Prostate gland (tissue), 2 donors: ENCODE results near the gene GCH1. TPM values are rescaled to one million over a fixed set of nuclear protein-coding genes. Genes with fewer than 3 reads are reported as not detected.
"Not testable (repeated sequence)": the region's sequence is repeated elsewhere in the genome, so short reads cannot be mapped to it uniquely, and the experiment has no call there.

ENCODE experiments used
- DNase-seq: peaks from one replicate; pipeline ENCODE4 v3.0.0-alpha.2; 2019; ENCODE audit warnings: low spot score
- H3K27ac ChIP-seq, 2 donors: fragments of 200-600 bp; sonication (generic); 2 replicates each; pipeline ENCODE4 v1.5.1; 2017 to 2019
- H3K27me3 ChIP-seq: fragments of 200-600 bp; sonication (generic); replicated peaks from 2 replicates; pipeline ENCODE4 v1.5.1; 2019; ENCODE audit not compliant: insufficient read depth
- H3K36me3 ChIP-seq, 2 donors: fragments of 200-600 bp; sonication (generic); 1 replicate in 1 of 2; 2 replicates in 1 of 2; pipeline versions ENCODE4 v1.5.1 to v1.8.1; 2017 to 2019
- H3K4me1 ChIP-seq: fragments of 200-600 bp; sonication (generic); replicated peaks from 2 replicates; pipeline ENCODE4 v1.5.1; 2019
- H3K4me3 ChIP-seq, 2 donors: fragments of 200-600 bp; sonication (generic); 2 replicates each; pipeline ENCODE4 v1.5.1; 2017 to 2019
- H3K9me3 ChIP-seq: fragments of 200-600 bp; sonication (generic); 2 replicates; pipeline ENCODE4 v1.5.1; 2017
- POLR2A ChIP-seq: fragments of 450-650 bp; IDR thresholded peaks from one replicate; pipeline ENCODE4 v1.6.1; 2016; ENCODE audit warnings: antibody characterized with exemption, mild to moderate bottlenecking
- POLR2AphosphoS5 ChIP-seq: sonication (generic); formaldehyde crosslinking; IDR thresholded peaks from one replicate; pipeline ENCODE4 v1.6.1; 2017; ENCODE audit warnings: antibody characterized with exemption
- WGBS: methylation state at CpG from one replicate; pipeline ENCODE4 v1.1.5; 2018; 5-methylcytosine and 5-hydroxymethylcytosine counted together
- intact Hi-C: fragments of 100-400 bp; cut with DNase I; formaldehyde crosslinking; loops from one replicate; pipeline ENCODE4 v1.14.2; 2022
- total RNA-seq, 2 donors: library from RNA; depleted of rRNA; stranded (reverse); fragments of >200 nt; gene quantifications; one replicate each; pipeline ENCODE4 v1.1.0, GENCODE V29; 2016
- TF ChIP-seq, protein P1 (sequence below), 4 experiments: fragments of 200-600 bp in 2 of 4; fragments of 450-650 bp in 2 of 4; sonication (generic) in 2 of 4; IDR thresholded peaks; 1 replicate in 3 of 4; 2 replicates in 1 of 4; pipeline ENCODE4 v1.5.1; 2016 to 2019; ENCODE audit warnings: antibody characterized with exemption in 4 of 4, mild to moderate bottlenecking in 2 of 4, moderate library complexity in 2 of 4

GCH1 gene
- total RNA-seq, 2 donors from 2014 or later, result 4.9 to 19.4 TPM

DNA sequence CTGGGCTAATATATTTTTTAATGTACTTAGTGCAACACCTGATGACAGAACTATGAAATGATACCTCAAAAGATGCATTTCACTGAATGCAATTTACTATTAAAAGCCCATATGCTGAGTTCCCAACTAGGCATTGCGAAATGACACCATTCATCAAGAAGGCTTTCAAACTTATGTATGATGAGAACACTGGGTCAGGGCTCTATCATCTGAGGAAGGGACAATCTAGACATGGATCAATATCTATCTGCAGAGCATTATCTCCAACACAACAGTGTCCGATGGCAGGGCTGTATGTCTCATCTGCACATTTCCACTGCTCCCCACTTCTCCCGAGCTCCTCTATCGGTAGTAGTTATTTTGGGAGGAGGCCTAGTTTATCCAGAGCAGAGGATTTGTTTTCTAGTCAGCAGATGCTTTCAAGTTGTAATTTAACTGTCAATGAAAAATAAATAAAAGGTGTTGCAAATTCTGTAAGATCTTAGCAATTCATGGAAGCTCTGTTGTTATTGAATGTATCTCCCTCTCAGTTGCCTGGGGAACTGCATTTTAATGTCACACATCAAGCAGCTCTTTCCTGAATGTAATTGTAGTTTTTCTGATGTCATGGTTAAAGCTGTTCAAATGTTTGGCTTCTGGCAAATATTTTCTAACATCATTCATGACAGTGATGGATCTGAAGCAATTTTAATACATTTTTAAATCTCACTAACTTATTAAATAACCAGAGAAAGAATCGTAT, 7.4 kb upstream of the GCH1 start:
- no peaks in the 10 kb centered on the region for H3K4me1 ChIP-seq
- no peaks in the 10 kb centered on the region for H3K36me3 ChIP-seq
- H3K27ac ChIP-seq, result no peak overlapping the region
- no peak for DNase-seq
- no peaks in the 10 kb centered on the region for H3K9me3 ChIP-seq
- intact Hi-C loops, result no loop called here
- 91% methylated on average over 5 of the region's 5 CpGs for WGBS
- TF ChIP-seq, protein P1, sequence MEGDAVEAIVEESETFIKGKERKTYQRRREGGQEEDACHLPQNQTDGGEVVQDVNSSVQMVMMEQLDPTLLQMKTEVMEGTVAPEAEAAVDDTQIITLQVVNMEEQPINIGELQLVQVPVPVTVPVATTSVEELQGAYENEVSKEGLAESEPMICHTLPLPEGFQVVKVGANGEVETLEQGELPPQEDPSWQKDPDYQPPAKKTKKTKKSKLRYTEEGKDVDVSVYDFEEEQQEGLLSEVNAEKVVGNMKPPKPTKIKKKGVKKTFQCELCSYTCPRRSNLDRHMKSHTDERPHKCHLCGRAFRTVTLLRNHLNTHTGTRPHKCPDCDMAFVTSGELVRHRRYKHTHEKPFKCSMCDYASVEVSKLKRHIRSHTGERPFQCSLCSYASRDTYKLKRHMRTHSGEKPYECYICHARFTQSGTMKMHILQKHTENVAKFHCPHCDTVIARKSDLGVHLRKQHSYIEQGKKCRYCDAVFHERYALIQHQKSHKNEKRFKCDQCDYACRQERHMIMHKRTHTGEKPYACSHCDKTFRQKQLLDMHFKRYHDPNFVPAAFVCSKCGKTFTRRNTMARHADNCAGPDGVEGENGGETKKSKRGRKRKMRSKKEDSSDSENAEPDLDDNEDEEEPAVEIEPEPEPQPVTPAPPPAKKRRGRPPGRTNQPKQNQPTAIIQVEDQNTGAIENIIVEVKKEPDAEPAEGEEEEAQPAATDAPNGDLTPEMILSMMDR (IDR thresholded peaks at IDR 0.05), result no peak
- TF ChIP-seq POLR2A (no peak), POLR2AphosphoS5 (no peak)
- no peaks in the 10 kb centered on the region for H3K27me3 ChIP-seq
- no peak overlapping the region for H3K4me3 ChIP-seq

DNA sequence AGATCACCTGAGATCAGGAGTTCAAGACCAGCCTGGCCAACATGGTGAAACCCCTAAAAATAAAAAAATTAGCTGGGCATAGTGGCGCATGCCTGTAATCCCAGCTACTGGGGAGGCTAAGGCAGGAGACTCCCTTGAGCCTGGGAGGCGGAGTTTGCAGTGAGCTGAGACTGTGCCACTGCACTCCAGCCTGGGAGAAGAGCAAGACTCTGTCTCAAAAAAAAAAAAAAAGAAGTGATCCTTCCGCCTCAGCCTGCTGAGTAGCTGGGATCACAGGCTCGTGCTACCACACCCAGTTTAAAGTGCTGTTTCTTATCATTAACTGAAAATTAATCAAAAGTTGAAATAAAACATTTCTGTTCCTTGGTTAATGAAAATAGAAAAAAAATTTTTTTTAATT, 6.3 kb upstream of the GCH1 start:
- H3K9me3 ChIP-seq, H3K27ac ChIP-seq, H3K4me1 ChIP-seq, H3K4me3 ChIP-seq, DNase-seq, H3K36me3 ChIP-seq, H3K27me3 ChIP-seq, intact Hi-C loops: not testable (repeated sequence)
- WGBS, result 90% methylated on average over 4 of the region's 4 CpGs

DNA sequence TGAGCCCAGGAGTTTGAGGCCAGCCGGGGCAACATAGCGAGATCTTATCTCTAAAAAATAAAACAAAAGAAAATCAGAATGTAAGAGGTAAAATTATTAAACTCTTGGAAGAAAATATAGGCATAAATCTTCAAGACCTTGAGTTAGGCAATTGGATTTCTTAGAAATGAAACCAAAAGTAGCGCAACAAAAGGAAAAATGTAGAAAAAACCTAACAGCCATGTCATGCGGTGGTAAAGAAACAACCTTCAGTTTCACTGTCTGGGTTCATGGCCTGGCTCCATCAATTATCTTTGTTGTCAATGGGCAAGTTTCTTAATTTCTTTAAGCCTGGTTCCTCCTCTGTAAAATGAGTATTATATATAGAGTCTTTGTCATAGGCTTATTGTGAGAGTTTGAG, 5.6 kb upstream of the GCH1 start:
- no peak overlapping the region for H3K4me3 ChIP-seq
- H3K27ac ChIP-seq, result no peak overlapping the region
- WGBS, result 81% methylated on average over 4 of the region's 4 CpGs
- no peaks in the 10 kb centered on the region for H3K4me1 ChIP-seq
- H3K36me3 ChIP-seq, result no peaks in the 10 kb centered on the region
- H3K27me3 ChIP-seq, result no peaks in the 10 kb centered on the region
- TF ChIP-seq POLR2A, result no peak
- TF ChIP-seq, protein P1 (IDR thresholded peaks at IDR 0.05), result no peak
- TF ChIP-seq POLR2AphosphoS5, result no peak
- no peak for DNase-seq
- no peaks in the 10 kb centered on the region for H3K9me3 ChIP-seq
- intact Hi-C loops, result no loop called here

DNA sequence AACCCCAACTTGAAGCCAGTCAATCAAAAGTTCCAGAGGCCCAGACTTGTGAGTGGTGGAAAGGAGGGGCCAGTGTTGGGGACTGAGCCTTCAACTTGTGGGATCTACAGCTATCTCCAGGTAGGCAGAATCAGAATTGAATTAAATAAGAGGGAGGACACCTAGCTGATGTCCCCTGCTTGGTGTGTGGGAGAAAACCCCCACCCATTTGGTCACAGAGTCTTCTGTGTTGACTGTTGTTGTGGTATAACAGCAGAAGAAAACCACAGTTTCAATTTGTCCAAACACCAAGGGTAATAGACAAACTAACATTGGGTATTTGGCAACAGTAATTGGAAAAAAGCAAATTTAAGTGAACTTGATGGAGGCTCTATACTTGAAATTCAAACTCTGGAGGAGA, 3.4 kb upstream of the GCH1 start:
- DNase-seq, result no peak
- H3K36me3 ChIP-seq, result no peaks in the 10 kb centered on the region
- H3K4me1 ChIP-seq, result no peaks in the 10 kb centered on the region
- TF ChIP-seq, protein P1 (IDR thresholded peaks at IDR 0.05), result no peak
- TF ChIP-seq POLR2AphosphoS5 (no peak), POLR2A (no peak)
- H3K9me3 ChIP-seq, result no peaks in the 10 kb centered on the region
- no peak overlapping the region for H3K4me3 ChIP-seq
- intact Hi-C loops, result no loop called here
- no peaks in the 10 kb centered on the region for H3K27me3 ChIP-seq
- H3K27ac ChIP-seq, result no peak overlapping the region

DNA sequence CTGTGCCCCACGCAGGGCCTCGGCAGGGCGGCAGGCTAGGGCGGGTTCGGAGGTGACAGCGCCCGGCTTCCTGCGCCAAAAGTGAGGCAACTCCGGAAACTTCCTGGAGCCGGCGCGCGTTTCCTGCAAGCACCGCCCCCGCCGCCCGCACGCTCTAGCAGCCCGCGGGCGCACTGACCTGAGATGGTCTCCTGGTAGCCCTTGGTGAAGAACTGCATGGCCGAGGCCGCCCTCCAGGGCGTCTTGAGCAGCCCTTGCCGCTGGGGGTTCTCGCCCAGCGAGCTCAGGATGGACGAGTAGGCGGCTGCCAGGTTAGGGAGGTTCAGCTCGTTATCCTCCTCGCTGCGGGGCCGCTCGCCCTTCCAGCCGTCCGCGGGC, 494 bp downstream of the GCH1 start:
- H3K27me3 ChIP-seq, result no peaks in the 10 kb centered on the region
- H3K4me1 ChIP-seq, result no peaks in the 10 kb centered on the region
- H3K4me3 ChIP-seq, result peak overlapping the region; percentile 64 to 78
- DNase-seq, result peak; percentile 48
- WGBS, result no CpG with 5 or more reads among the region's 37 CpGs
- H3K36me3 ChIP-seq, result no peaks in the 10 kb centered on the region
- TF ChIP-seq POLR2A (no peak), POLR2AphosphoS5 (peak; percentile 14)
- TF ChIP-seq, protein P1 (IDR thresholded peaks at IDR 0.05), result no peak
- intact Hi-C loops, result no loop called here
- H3K27ac ChIP-seq, result peak overlapping the region; percentile 78 to 86
- H3K9me3 ChIP-seq, result no peaks in the 10 kb centered on the region
